ENCODE measurements around the gene SPNS1. TPM values are rescaled to one million over a fixed set of nuclear protein-coding genes. Genes with fewer than 3 reads are reported as not detected.

The SPNS1 gene
- total RNA-seq, 1 experiment from 2014 or later, result 38.6 TPM

DNA sequence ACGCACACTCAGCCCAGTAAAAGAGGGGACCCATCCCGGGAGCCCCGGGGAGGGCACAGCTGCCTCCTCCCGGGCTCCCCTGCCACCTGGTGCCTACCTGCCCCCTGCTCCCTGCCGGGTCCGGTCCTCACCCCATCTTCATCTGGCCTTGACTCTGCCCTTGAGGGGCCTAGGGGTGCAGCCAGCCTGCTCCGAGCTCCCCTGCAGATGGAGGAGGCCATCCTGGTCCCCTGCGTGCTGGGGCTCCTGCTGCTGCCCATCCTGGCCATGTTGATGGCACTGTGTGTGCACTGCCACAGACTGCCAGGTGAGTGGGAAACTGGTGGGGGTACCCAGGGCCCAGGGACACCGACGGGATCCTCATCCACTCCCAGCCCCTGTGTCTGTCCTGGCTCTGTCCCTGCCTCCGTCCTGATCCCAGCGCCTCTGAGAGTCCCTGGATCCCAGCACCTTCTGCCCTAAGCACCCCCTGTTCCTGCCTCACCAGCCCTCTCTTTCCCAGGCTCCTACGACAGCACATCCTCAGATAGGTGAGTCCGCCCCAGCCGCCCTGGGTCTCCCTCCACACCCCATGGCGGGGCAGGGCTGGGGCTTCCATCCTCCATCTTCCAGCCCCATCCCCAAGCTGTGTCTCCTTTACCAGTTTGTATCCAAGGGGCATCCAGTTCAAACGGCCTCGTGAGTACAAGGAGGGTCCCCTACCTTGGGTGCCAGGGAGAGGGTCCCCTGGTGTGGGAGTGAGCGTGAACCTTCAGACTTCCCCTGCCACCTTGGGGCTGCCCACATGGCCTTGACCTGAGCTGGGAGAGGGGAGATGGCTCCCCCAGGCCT, 10.8 kb downstream of the SPNS1 start:
- H3K4ac ChIP-seq (ENCODE audit: low read depth, low read length), result no peak overlapping the region
- H3K23me2 ChIP-seq (ENCODE audit: insufficient read length, low read depth, low read length, poor library complexity, severe bottlenecking), result no peaks in the 10 kb centered on the region
- H2BK15ac ChIP-seq (ENCODE audit: low read depth, low read length), result no peak overlapping the region
- H4K5ac ChIP-seq (ENCODE audit: insufficient read length, low read depth, low read length), result no peak overlapping the region
- H3K27me3 ChIP-seq (ENCODE audit: insufficient read depth, low read length), result no peaks in the 10 kb centered on the region
- no peak overlapping the region for H3K27ac ChIP-seq (ENCODE audit: insufficient read length, low read depth, low read length)
- no peak overlapping the region for H2AFZ ChIP-seq (ENCODE audit: low read length)
- no peaks in the 10 kb centered on the region for H3K4me1 Mint-ChIP-seq
- no peaks in the 10 kb centered on the region for H4K20me1 ChIP-seq (ENCODE audit: control insufficient read depth, insufficient read depth, insufficient read length)
- H3K36me3 Mint-ChIP-seq (ENCODE audit: insufficient read depth in 1 of 3, low read depth in 3 of 3), result peaks cover 15 to 35% (median 35%) of the 10 kb centered on the region in 3 experiments
- H3T11ph ChIP-seq (ENCODE audit: low read length), result no peak overlapping the region
- H3K23ac ChIP-seq (ENCODE audit: insufficient read length, low read depth, low read length), result no peak overlapping the region
- H3K14ac ChIP-seq (ENCODE audit: insufficient read depth, low read length), result no peak overlapping the region
- H4K8ac ChIP-seq (replicated peaks; ENCODE audit: insufficient read length, low read depth, low read length), result no peak overlapping the region
- H3K56ac ChIP-seq (ENCODE audit: insufficient read length, low read depth, low read length), result no peak overlapping the region
- H2BK12ac ChIP-seq (ENCODE audit: insufficient read length, low read depth, low read length), result no peak overlapping the region
- H3K18ac ChIP-seq (ENCODE audit: insufficient read length, low read depth, low read length), result no peak overlapping the region
- no peaks in the 10 kb centered on the region for H3K4me1 ChIP-seq (ENCODE audit: insufficient read depth, low read length)
- no peak overlapping the region for H2BK120ac ChIP-seq (ENCODE audit: low read depth, low read length, poor library complexity, severe bottlenecking)
- no peaks in the 10 kb centered on the region for H3K27me3 Mint-ChIP-seq (ENCODE audit: low read depth)
- no peak overlapping the region for H3K4me3 Mint-ChIP-seq
- no peak for DNase-seq
- no CpG with 5 or more reads among the region's 19 CpGs for WGBS (ENCODE audit: extremely low coverage, insufficient read length, low lambda C conversion rate)
- peaks cover 4 to 6% of the 10 kb centered on the region in 2 experiments; a peak in 3 of 5 replicates for H3K9me3 Mint-ChIP-seq
- no peak overlapping the region for H2AK5ac ChIP-seq (ENCODE audit: insufficient read length, low read length)
- no peak overlapping the region for H3K9ac ChIP-seq (ENCODE audit: extremely low read depth, insufficient read length, low read length)
- H3K27ac Mint-ChIP-seq, result no peak overlapping the region
- no peak overlapping the region for H3K4me2 ChIP-seq (ENCODE audit: insufficient read depth, insufficient read length, low read length)
- no peaks in the 10 kb centered on the region for H3K79me1 ChIP-seq (ENCODE audit: insufficient read depth, low read depth, low read length, poor library complexity, severe bottlenecking)
- TF ChIP-seq, protein P1, sequence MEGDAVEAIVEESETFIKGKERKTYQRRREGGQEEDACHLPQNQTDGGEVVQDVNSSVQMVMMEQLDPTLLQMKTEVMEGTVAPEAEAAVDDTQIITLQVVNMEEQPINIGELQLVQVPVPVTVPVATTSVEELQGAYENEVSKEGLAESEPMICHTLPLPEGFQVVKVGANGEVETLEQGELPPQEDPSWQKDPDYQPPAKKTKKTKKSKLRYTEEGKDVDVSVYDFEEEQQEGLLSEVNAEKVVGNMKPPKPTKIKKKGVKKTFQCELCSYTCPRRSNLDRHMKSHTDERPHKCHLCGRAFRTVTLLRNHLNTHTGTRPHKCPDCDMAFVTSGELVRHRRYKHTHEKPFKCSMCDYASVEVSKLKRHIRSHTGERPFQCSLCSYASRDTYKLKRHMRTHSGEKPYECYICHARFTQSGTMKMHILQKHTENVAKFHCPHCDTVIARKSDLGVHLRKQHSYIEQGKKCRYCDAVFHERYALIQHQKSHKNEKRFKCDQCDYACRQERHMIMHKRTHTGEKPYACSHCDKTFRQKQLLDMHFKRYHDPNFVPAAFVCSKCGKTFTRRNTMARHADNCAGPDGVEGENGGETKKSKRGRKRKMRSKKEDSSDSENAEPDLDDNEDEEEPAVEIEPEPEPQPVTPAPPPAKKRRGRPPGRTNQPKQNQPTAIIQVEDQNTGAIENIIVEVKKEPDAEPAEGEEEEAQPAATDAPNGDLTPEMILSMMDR (conservative IDR thresholded peaks at IDR 0.05), result no peak
- H3K79me2 ChIP-seq (ENCODE audit: insufficient read depth, low read length), result no peaks in the 10 kb centered on the region
- H4K91ac ChIP-seq (ENCODE audit: insufficient read length, low read depth, low read length), result no peak overlapping the region
- no peak overlapping the region for H2BK5ac ChIP-seq (ENCODE audit: insufficient read length, low read length)
- H2BK20ac ChIP-seq (ENCODE audit: low read depth, low read length, poor library complexity, severe bottlenecking), result no peak overlapping the region
- H3K9me3 ChIP-seq (ENCODE audit: control insufficient read depth, low read depth, low read length), result no peaks in the 10 kb centered on the region
